OCI-LY7 (cell line): ENCODE results near the gene FLCN. TPM values are rescaled to one million over a fixed set of nuclear protein-coding genes. Genes with fewer than 3 reads are reported as not detected.
"Not testable (repeated sequence)": the region's sequence is repeated elsewhere in the genome, so short reads cannot be mapped to it uniquely, and the experiment has no call there.

Experiments
- BruUV-seq: library from RNA; stranded (reverse); fragments of 400-500 nt; replicated peaks from 2 replicates; lab custom pipeline; 2021; lab: Mats Ljungman, UMichigan
- CTCF ChIA-PET: fragments of 300-600 bp; sonication (Branson Sonifier 250); formaldehyde crosslinking; loops from one replicate; lab custom pipeline; 2022; ENCODE audit warnings: antibody characterized with exemption; ENCODE audit not compliant: unreplicated experiment; lab: Charles Lee
- POLR2A ChIA-PET: fragments of 300-600 bp; sonication (Branson Sonifier 250); formaldehyde crosslinking; loops from one replicate; lab custom pipeline; 2022; ENCODE audit warnings: antibody characterized with exemption; lab: Charles Lee
- DNase-seq: peaks from one replicate; pipeline ENCODE4 v3.0.0-alpha.2; 2015; ENCODE audit warnings: low spot score
- H2AFZ ChIP-seq: fragments of 200-600 bp; sonication (generic), shearing (Covaris generic); 2 replicates; pipeline ENCODE4 v1.6.1; 2014; ENCODE audit warnings: mild to moderate bottlenecking, antibody characterized with exemption, low read length, moderate library complexity
- H3K27ac ChIP-seq: fragments of 200-600 bp; sonication (generic); 2 replicates; pipeline ENCODE4 v1.5.1; 2014; ENCODE audit warnings: mixed run types, low read depth, mild to moderate bottlenecking, moderate library complexity, low read length, inconsistent platforms; ENCODE audit not compliant: poor library complexity, severe bottlenecking
- H3K36me3 ChIP-seq: fragments of 200-600 bp; sonication (generic); 2 replicates; pipeline ENCODE4 v1.6.1; 2014; ENCODE audit warnings: mild to moderate bottlenecking, antibody characterized with exemption, low read length, moderate library complexity, mixed read lengths; ENCODE audit not compliant: insufficient read depth
- H3K4me1 ChIP-seq: fragments of 200-600 bp; sonication (generic); 2 replicates; pipeline ENCODE4 v1.5.1; 2014; ENCODE audit warnings: mild to moderate bottlenecking, low read length; ENCODE audit not compliant: insufficient read depth, poor library complexity, severe bottlenecking
- H3K4me2 ChIP-seq: fragments of 200-600 bp; sonication (generic); 2 replicates; pipeline ENCODE4 v1.6.1; 2014; ENCODE audit warnings: mild to moderate bottlenecking, low read length
- H3K4me3 ChIP-seq: fragments of 200-600 bp; sonication (generic); 2 replicates; pipeline ENCODE4 v1.5.1; 2014; ENCODE audit warnings: mild to moderate bottlenecking, low read depth, low read length; ENCODE audit not compliant: poor library complexity, severe bottlenecking
- H3K79me2 ChIP-seq: fragments of 200-600 bp; sonication (generic); 2 replicates; pipeline ENCODE4 v1.6.1; 2016; ENCODE audit warnings: low read depth, mild to moderate bottlenecking, low read length, moderate library complexity, mixed read lengths; ENCODE audit not compliant: insufficient read depth
- H3K9me2 ChIP-seq: fragments of 200-600 bp; sonication (generic); 2 replicates; pipeline ENCODE4 v1.6.1; 2016; ENCODE audit warnings: mild to moderate bottlenecking, low read length, mixed read lengths; ENCODE audit not compliant: insufficient read depth
- H3K9me3 ChIP-seq: fragments of 200-600 bp; sonication (generic); 2 replicates; pipeline ENCODE4 v1.6.1; 2014; ENCODE audit warnings: mild to moderate bottlenecking, mixed run types, low read length, mixed read lengths
- H4K20me1 ChIP-seq: fragments of 200-600 bp; sonication (generic); 2 replicates; pipeline ENCODE4 v1.6.1; 2014; ENCODE audit warnings: mild to moderate bottlenecking, antibody characterized with exemption, low read length, moderate library complexity, mixed read lengths; ENCODE audit not compliant: insufficient read depth
- EZH2phosphoT487 ChIP-seq: fragments of 200-600 bp; sonication (generic); IDR thresholded peaks from 2 replicates; pipeline ENCODE4 v1.6.1; 2018; ENCODE audit warnings: low read depth, borderline replicate concordance, mild to moderate bottlenecking, mixed run types, antibody characterized with exemption, low read length, moderate library complexity, mixed read lengths
- intact Hi-C: fragments of 100-400 bp; cut with micrococcal nuclease; formaldehyde crosslinking; loops from one replicate; pipeline ENCODE4 v1.10.0; 2022; ENCODE audit not compliant: unreplicated experiment
- total RNA-seq, 2 experiments: library from RNA; depleted of rRNA in 1 of 2; stranded (reverse); fragments of >200 nt in 1 of 2; shearing (Covaris generic) in 1 of 2; gene quantifications; 2 replicates each; pipeline ENCODE4 v1.2.3, GENCODE V29; 2014 to 2022
- TF ChIP-seq, protein P1 (sequence below): fragments of 200-600 bp; sonication (generic); conservative IDR thresholded peaks from 2 replicates; pipeline ENCODE4 v1.5.1; 2014; ENCODE audit warnings: mild to moderate bottlenecking, antibody characterized with exemption, low read length, moderate library complexity, mixed read lengths

The FLCN gene
- total RNA-seq, 2 experiments from 2014 or later, result 20.5 to 20.9 TPM

DNA sequence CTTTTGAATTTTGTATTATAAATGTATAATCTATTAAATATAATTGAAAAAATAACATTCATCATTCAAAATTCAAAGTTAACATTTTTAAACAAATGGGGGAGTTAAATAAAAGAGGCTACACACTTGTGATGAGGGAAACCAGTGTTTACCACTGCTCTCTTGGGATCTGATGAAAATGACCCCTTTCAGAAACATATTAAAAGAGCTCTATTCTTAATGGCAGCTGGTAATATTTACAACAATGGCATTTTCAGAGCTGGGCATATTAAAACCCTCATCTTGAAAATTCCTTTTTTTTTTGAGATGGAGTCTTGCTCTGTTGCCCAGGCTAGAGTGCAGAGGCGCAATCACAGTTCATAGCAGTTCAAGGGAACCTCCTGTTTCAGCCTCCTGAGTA, 19.3 kb upstream of the FLCN start:
- DNase-seq, result no peak
- H3K4me2 ChIP-seq, result no peak overlapping the region
- no peak overlapping the region for H3K4me3 ChIP-seq
- intact Hi-C loops, result no loop called here
- H3K79me2 ChIP-seq, result no peaks in the 10 kb centered on the region
- H3K27ac ChIP-seq, result no peak overlapping the region
- H4K20me1 ChIP-seq, result no peaks in the 10 kb centered on the region
- ChIA-PET CTCF (no interaction called here), POLR2A (interaction anchor here (0.6 kb wide), 1 partner anchor 22 kb away, joined by 3 read pairs; no protein-coding TSS in a partner anchor)
- no peaks in the 10 kb centered on the region for H3K4me1 ChIP-seq
- no peak for TF ChIP-seq EZH2phosphoT487
- TF ChIP-seq, protein P1, sequence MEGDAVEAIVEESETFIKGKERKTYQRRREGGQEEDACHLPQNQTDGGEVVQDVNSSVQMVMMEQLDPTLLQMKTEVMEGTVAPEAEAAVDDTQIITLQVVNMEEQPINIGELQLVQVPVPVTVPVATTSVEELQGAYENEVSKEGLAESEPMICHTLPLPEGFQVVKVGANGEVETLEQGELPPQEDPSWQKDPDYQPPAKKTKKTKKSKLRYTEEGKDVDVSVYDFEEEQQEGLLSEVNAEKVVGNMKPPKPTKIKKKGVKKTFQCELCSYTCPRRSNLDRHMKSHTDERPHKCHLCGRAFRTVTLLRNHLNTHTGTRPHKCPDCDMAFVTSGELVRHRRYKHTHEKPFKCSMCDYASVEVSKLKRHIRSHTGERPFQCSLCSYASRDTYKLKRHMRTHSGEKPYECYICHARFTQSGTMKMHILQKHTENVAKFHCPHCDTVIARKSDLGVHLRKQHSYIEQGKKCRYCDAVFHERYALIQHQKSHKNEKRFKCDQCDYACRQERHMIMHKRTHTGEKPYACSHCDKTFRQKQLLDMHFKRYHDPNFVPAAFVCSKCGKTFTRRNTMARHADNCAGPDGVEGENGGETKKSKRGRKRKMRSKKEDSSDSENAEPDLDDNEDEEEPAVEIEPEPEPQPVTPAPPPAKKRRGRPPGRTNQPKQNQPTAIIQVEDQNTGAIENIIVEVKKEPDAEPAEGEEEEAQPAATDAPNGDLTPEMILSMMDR, result no peak
- H3K36me3 ChIP-seq, result peaks cover 93% of the 10 kb centered on the region
- no peaks in the 10 kb centered on the region for H3K9me2 ChIP-seq
- no peaks in the 10 kb centered on the region for H3K9me3 ChIP-seq
- H2AFZ ChIP-seq, result no peak overlapping the region
- BruUV-seq, result no TSS peak

DNA sequence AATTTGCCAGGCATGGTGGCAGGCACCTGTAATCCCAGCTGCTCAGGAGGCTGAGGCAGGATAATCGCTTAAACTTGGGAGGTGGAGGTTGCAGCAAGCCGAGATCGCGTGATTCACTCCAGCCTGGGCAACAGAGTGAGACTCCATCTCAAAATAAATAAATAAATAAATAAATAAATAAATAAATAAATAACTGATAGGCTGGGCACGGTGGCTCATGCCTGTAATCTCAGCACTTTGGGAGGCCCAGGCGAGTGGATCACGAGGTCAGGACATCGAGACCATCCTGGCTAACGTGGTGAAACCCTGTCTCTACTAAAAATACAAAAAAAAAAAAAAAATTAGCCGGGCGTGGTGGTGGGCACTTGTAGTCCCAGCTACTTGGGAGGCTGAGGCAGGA, 18.7 kb upstream of the FLCN start:
- H3K4me3 ChIP-seq, H3K79me2 ChIP-seq, H3K4me1 ChIP-seq, H3K4me2 ChIP-seq, DNase-seq, BruUV-seq, POLR2A ChIA-PET, H3K27ac ChIP-seq, intact Hi-C loops, H4K20me1 ChIP-seq, H3K9me3 ChIP-seq, H3K9me2 ChIP-seq, CTCF ChIA-PET, H2AFZ ChIP-seq: not testable (repeated sequence)
- H3K36me3 ChIP-seq, result peaks cover 94% of the 10 kb centered on the region

DNA sequence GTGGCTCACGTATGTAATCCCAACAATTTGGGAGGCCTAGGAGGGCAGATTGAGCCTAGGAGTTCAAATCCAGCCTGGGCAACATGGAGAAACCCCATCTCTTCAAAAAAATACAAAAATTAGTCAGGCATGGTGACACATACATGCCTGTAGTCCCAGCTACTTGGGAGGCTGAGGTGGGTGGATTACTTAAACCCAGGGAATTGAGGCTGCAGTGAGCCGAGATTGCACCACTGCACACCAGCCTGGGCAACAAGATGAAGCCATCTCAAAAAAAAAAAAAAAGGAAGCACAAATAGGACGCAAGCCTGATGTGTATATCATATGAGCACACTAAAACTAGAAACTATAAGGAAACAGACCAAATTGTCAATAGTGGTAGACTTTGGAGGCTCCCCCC, 17.1 kb upstream of the FLCN start:
- no peak overlapping the region for H3K27ac ChIP-seq
- no peak overlapping the region for H2AFZ ChIP-seq
- H3K79me2 ChIP-seq, result no peaks in the 10 kb centered on the region
- intact Hi-C loops, result no loop called here
- H3K36me3 ChIP-seq, result peaks cover 94% of the 10 kb centered on the region
- no peaks in the 10 kb centered on the region for H3K4me1 ChIP-seq
- H4K20me1 ChIP-seq, result no peaks in the 10 kb centered on the region
- no peak for DNase-seq
- H3K4me2 ChIP-seq, result no peak overlapping the region
- no peak overlapping the region for H3K4me3 ChIP-seq
- TF ChIP-seq, protein P1, result no peak
- no peak for TF ChIP-seq EZH2phosphoT487
- ChIA-PET POLR2A (no interaction called here), CTCF (no interaction called here)
- BruUV-seq, result no TSS peak
- no peaks in the 10 kb centered on the region for H3K9me3 ChIP-seq
- H3K9me2 ChIP-seq, result no peaks in the 10 kb centered on the region
